KOPT-K1 (cell line): ENCODE results near the gene CYP27C1.
"Not testable (repeated sequence)": the region's sequence is repeated elsewhere in the genome, so short reads cannot be mapped to it uniquely, and the experiment has no call there.

Source experiments
- H3K27ac ChIP-seq: fragments of 200-600 bp; sonication (generic); 2 replicates; pipeline ENCODE4 v1.5.1; 2016; ENCODE audit warnings: antibody characterized with exemption, mild to moderate bottlenecking, low read depth, low read length; ENCODE audit not compliant: poor library complexity, severe bottlenecking
- H3K36me3 ChIP-seq: fragments of 200-600 bp; sonication (generic); 2 replicates; pipeline ENCODE4 v1.5.1; 2017; ENCODE audit warnings: antibody characterized with exemption, mild to moderate bottlenecking, low read length, moderate library complexity; ENCODE audit not compliant: insufficient read depth
- H3K9me3 ChIP-seq: fragments of 200-600 bp; sonication (generic); 2 replicates; pipeline ENCODE4 v1.5.1; 2017; ENCODE audit warnings: antibody characterized with exemption, low read length, mild to moderate bottlenecking; ENCODE audit not compliant: insufficient read depth, poor library complexity, severe bottlenecking

The CYP27C1 gene

GRCh38 chr2:127220102-127220767 is at the start of gene CYP27C1:
CYP27C1 (minus strand) TSS chr2:127220299; CDS start chr2:127220270, 29 bp downstream.
- no peaks in the 10 kb centered on the region for H3K36me3 ChIP-seq
- H3K27ac ChIP-seq, result no peak within 1 kb of the TSS
- H3K9me3 ChIP-seq, result peaks cover 19% of the 10 kb centered on the region

DNA sequence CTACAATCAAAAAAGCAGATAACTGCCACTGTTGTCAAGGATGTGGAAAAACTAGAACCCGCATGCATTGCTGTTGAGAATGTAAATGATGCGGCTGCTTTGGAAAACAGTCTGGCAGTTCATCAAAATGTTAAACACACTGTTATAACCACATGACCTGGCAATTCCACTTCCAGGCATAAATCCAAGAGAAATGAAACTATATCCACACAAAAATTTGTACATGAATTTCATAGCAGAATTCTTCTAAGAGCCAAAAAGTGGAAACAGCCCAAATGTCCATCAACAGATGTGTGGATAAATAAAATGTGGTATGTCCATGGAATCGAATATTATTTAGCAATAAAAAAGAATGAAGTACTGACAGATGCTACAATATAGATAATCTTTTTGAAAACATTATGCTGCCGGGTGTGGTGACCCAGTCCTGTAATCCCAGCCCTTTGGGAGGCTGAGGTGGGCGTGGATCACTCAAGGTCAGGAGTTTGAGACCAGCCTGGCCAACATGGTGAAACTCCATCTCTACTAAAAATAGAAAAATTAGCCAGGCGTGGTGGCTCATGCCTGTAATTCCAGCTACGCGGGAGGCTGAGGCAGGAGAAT is 41.8 kb upstream of the CYP27C1 start:
- Histone ChIP-seq H3K9me3 (no peaks in the 10 kb centered on the region), H3K36me3 (peaks cover 87% of the 10 kb centered on the region), H3K27ac (no peak overlapping the region)

DNA sequence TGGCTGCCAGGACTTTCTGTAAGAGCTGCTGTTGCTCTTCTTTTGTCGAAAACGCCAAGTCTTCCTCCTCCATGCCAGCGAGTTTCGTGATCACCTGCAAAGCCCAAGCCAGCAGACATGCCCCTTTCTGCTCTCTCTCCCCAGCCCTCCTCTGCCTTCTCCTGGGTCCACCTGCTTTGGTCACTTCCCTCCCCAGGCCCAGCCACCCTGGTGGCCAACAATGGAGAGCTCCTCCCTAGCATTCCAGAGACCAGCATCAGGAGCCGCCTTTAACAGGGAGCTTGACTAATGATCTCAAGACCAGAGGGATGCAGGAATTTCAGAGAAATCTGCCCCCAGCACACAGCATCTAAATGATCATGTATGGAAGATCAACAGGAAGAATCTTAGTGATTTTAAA is 39.3 kb upstream of the CYP27C1 start:
- peaks cover 89% of the 10 kb centered on the region for H3K36me3 ChIP-seq
- no peak overlapping the region for H3K27ac ChIP-seq
- H3K9me3 ChIP-seq, result no peaks in the 10 kb centered on the region

GRCh38 chr2:127256866-127257265 is 36.8 kb upstream of the CYP27C1 start:
- Histone ChIP-seq H3K27ac (no peak overlapping the region), H3K9me3 (no peaks in the 10 kb centered on the region), H3K36me3 (peaks cover 68% of the 10 kb centered on the region)

DNA sequence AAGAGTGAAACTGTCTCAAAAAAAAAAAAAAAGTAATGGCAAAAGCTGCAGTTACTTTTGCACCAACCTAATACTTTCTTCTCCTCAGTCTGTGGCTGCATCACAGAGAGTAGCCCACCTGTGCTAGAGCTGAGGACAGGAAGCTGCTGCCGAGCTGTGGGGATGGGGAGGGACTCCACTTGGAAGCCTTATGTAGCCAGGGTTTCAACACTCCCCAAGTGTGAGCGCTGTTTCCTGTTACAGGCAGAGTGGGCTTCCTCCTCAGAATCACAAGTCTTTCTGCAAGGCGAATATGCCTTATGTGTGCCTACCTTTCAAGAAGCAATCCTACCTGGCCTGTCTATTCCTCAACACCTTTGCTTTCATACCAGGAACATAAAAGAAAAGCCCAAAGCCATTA is 36.3 kb upstream of the CYP27C1 start:
- H3K36me3 ChIP-seq, result peaks cover 64% of the 10 kb centered on the region
- no peak overlapping the region for H3K27ac ChIP-seq
- no peaks in the 10 kb centered on the region for H3K9me3 ChIP-seq

- H3K9me3 ChIP-seq, result no peaks in the 10 kb centered on the region
- H3K27ac ChIP-seq, result no peak overlapping the region
Measured at GRCh38 chr2:127255721-127256120, 35.6 kb upstream of the CYP27C1 start.

DNA sequence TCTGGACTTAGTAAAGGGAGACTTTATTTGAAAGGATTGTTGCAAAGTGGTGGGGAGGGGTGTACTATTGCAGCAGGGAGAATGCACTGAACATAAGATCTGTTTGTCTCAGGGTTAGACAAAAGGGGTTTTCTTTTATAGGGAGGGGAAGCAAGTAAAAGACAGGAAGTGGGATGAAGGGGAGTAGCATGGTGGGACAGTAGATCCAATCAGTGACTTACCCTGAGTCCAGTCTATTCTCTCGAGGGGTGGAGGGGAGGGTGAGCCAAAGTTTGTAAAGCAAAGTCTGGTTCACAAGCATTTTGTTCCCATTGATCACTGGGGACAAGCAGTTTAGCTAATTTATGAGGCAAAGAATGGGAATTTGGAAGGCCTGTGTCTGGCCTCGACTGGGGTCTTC is 35.0 kb upstream of the CYP27C1 start:
- H3K27ac ChIP-seq, result no peak overlapping the region
- H3K36me3 ChIP-seq, result peaks cover 51% of the 10 kb centered on the region
- no peaks in the 10 kb centered on the region for H3K9me3 ChIP-seq

More at GRCh38 chr2:127255721-127256120, 35.6 kb upstream of the CYP27C1 start:
- H3K36me3 ChIP-seq, result peaks cover 57% of the 10 kb centered on the region

GRCh38 chr2:127254386-127254981 is 34.4 kb upstream of the CYP27C1 start:
- Histone ChIP-seq H3K27ac (no peak overlapping the region), H3K36me3 (peaks cover 45% of the 10 kb centered on the region), H3K9me3 (no peaks in the 10 kb centered on the region)

DNA sequence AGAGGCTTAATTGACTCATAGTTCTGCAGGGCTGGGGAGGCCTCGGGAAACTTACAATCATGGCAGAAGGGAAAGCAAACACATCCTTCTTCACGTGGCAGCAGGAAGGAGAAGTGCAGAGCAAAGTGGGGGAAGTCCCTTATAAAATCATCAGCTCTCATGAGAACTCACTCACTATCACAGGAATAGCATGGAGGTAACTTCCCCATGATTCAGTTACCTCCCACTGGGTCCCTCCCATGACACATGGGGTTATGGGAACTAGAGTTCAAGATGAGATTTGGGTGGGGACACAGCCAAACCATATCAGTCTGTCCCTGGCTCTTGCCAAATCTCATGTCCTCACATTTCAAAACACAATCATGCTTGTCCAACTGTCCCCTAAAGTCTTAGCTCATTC is 21.1 kb upstream of the CYP27C1 start:
- H3K27ac ChIP-seq, H3K36me3 ChIP-seq: not testable (repeated sequence)
- peaks cover 25% of the 10 kb centered on the region for H3K9me3 ChIP-seq

DNA sequence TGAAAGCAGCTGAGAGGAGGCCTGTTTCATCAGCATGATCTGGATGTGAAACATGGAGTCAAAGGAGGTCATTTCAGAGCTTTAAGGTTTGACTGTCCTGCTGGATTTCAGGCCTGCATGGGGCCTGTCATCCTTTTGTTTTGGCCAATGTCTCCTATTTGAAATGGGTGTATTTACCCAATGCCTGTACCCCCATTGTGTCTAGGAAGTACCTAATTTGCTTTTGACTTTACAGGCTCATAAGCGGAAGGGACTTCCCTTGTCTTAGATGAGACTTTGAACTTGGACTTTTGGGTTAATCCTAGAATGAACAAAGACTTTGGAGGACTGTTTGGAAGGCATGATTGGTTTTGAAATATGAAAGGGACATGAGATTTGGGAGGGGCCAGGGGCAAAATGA is 19.3 kb upstream of the CYP27C1 start:
- Histone ChIP-seq H3K9me3 (peaks cover 25% of the 10 kb centered on the region), H3K27ac (no peak overlapping the region), H3K36me3 (no peaks in the 10 kb centered on the region)

DNA sequence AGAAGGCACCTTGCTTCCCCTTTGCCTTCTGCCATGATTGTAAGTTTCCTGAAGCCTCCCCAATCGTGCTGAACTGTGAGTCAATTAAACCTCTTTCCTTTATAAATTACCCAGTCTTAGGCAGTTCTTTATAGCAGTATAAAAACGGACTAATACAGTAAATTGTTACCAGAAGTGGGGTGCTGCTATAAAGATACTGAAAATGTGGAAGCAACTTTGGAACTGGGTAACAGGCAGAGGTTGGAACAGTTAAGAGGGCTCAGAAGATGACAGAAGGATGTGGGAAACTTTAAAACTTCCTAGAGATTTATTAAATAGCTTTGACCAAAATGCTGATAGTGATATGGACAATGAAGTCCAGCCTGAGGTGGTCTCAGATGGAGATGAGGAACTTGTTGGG is 17.7 kb upstream of the CYP27C1 start:
- peaks cover 25% of the 10 kb centered on the region for H3K9me3 ChIP-seq
- not testable (repeated sequence) for H3K36me3 ChIP-seq, H3K27ac ChIP-seq

GRCh38 chr2:127235082-127235702 is 15.1 kb upstream of the CYP27C1 start:
- Histone ChIP-seq H3K27ac (no peak overlapping the region), H3K36me3 (no peaks in the 10 kb centered on the region), H3K9me3 (peaks cover 16% of the 10 kb centered on the region)

DNA sequence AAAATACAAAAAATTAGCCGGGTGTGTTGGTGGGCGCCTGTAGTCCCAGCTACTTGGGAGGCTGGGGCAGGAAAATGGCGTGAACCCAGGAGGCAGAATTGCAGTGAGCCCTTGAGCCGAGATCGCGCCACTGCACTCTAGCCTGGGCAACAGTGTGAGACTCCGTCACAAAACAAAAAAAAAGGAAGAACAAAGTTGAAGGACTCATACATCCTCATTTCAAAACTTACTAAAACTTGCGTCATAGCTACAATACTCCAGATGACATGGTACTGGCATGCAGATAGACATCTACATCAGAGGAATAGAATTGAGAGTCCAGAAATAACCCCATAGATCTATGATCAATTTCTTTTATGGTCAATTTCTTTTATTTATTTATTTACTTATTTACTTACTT is 13.6 kb upstream of the CYP27C1 start:
- H3K9me3 ChIP-seq, result peaks cover 16% of the 10 kb centered on the region
- H3K36me3 ChIP-seq, result no peaks in the 10 kb centered on the region
- no peak overlapping the region for H3K27ac ChIP-seq

DNA sequence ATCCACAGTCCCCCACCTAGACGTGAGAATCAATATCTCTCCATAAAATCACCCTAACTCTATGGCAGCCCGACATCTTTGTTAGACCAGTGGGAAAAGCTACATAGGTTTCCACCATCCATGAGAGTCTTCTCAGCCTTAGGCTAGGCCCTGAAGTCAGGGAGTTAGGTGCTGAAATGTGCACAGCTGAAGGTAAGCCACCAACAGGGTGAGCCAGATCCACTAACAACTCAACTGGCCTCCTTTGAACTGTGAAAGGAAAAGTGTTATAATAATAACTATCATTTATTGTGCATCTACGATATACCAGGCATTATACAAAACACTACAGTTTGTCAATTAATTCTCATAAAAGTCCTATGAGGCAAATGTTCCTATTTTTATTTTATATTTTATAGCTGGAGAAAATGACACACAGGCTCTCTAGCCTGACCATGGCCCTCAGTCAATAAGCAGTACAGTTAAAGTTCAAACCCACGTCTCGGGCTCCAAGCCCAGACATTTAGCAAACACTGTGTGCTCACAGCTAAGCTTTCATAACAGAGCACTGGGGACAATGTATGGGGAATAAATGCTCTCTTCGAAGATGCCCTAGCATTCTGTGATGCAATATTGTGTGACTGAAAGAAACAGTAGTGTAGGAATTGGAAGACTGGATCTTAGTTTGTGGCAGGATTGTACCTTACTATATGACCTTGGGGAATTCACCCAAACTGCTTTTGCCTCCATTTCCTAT is 11.2 kb upstream of the CYP27C1 start:
- no peaks in the 10 kb centered on the region for H3K36me3 ChIP-seq
- no peak overlapping the region for H3K27ac ChIP-seq
- H3K9me3 ChIP-seq, result peaks cover 11% of the 10 kb centered on the region

DNA sequence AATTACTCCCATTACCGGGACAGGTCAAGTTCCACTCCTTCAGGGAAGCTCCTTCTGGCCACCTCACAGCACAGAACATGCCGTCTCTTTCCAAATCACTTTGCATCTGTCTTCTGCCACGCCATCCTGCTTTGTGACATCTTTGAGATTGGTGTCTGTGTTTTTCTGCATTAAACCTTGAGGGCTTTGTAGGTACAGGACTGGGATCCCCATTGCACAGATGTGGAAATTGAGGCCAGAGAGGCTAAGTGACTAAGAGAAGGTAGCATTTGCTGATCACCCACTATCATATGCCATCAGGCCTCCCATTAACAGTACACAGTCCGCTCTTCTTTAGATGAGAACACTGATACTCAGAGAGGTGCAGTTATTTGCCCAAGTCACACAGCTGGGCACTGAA is 9.5 kb upstream of the CYP27C1 start:
- Histone ChIP-seq H3K27ac (no peak overlapping the region), H3K36me3 (no peaks in the 10 kb centered on the region), H3K9me3 (peaks cover 11% of the 10 kb centered on the region)
